Measurements from ENCODE around the gene CSF3R. TPM values are rescaled to one million over a fixed set of nuclear protein-coding genes. Genes with fewer than 3 reads are reported as not detected.

Gene CSF3R
- total RNA-seq, 1 experiment from 2014 or later = 0.20 TPM

GRCh38 chr1:36463803-36464604, 18.7 kb downstream of the CSF3R start, which contains the start of gene MRPS15:
TSS of gene MRPS15 (minus strand) at chr1:36464384. CDS start at chr1:36464275, 109 bp downstream.
- peak; percentile 91 for DNase-seq (ENCODE audit: extremely low read depth, low read depth)

GRCh38 chr1:36463463-36463802, 19.3 kb downstream of the CSF3R start:
- no peak for DNase-seq (ENCODE audit: extremely low read depth, low read depth)

DNA sequence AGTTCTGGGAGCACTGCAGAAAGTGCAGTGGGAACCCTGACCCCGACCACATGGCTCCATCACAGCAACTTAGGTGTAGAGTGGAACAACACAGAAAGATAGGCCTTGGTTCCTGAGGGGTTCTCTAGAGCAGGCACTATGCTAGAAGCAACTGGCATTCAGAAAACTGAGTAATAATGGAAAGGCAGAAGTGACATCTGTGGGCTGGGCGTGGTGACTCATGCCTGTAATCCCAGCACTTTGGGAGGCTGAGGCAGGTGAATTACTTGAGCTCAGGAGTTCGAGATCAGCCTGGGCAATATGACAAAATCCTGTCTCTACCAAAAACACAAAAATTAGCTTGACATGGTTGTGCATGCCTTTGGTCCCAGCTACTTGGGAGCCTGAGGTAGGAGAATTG, 23.8 kb downstream of the CSF3R start:
- DNase-seq (ENCODE audit: extremely low read depth, low read depth) = no peak

- no peak for DNase-seq (ENCODE audit: extremely low read depth, low read depth)
Measured at GRCh38 chr1:36457691-36458090, 25.0 kb downstream of the CSF3R start.

- DNase-seq (ENCODE audit: extremely low read depth, low read depth) = no peak
Measured at GRCh38 chr1:36456391-36456928, 26.3 kb downstream of the CSF3R start.

- DNase-seq (ENCODE audit: extremely low read depth, low read depth) = no peak
Measured at GRCh38 chr1:36455386-36455785, 27.3 kb downstream of the CSF3R start.

GRCh38 chr1:36453600-36454388, 28.9 kb downstream of the CSF3R start:
- no peak for DNase-seq (ENCODE audit: extremely low read depth, low read depth)

GRCh38 chr1:36453051-36453450, 29.7 kb downstream of the CSF3R start:
- DNase-seq (ENCODE audit: extremely low read depth, low read depth) = no peak

GRCh38 chr1:36450919-36451305, 31.8 kb downstream of the CSF3R start:
- DNase-seq (ENCODE audit: extremely low read depth, low read depth) = no peak

GRCh38 chr1:36450270-36450918, 32.3 kb downstream of the CSF3R start, which contains the start of gene OSCP1:
TSS of gene OSCP1 (minus strand) at chr1:36450451. CDS start at chr1:36450369, 82 bp downstream.
- DNase-seq (ENCODE audit: extremely low read depth, low read depth) = peak; percentile 90

DNA sequence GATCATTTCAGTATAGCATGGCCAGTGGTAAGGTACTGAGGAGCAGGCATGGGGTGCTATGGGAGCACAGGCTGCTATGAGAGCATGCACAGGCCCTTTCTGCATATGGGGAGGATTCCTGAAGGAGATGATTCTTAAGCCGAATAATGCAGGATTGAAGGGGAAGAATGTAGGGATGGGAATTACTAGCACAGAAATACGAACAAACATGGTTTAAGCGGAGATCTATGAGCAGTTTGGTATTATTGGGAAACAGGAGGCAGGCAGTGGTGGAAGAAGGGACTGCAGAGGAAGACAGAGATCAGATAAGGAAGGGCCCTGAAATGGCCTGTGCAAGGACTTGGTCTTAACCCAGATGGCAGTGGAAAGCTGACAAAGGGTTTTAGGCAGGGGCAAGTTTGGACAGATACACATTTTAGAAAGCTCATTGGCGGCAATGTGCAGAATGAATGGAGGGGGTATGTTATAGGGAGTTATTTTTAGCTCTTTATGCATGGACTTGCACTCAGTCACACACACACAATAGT, 34.1 kb downstream of the CSF3R start:
- DNase-seq (ENCODE audit: extremely low read depth, low read depth) = no peak

DNA sequence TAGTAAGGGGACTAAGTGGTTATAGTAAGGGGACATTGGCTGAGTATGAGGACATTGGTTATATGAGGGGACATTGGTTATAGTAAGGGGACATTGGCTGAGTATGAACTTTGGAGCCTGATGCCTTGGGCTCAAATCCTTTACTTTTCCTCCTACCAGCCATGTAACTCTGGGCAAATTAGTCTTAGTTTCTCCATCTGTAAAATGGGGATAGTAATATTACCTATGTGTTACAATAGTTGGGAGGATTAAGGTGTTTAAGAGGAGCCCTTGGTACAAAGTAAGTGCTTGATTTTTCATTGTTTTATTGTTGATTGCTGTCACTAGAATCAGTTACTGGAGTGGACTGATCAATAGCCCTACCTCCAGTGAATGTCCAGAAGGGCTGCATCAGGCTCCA, 35.3 kb downstream of the CSF3R start:
- DNase-seq (ENCODE audit: extremely low read depth, low read depth) = no peak

DNA sequence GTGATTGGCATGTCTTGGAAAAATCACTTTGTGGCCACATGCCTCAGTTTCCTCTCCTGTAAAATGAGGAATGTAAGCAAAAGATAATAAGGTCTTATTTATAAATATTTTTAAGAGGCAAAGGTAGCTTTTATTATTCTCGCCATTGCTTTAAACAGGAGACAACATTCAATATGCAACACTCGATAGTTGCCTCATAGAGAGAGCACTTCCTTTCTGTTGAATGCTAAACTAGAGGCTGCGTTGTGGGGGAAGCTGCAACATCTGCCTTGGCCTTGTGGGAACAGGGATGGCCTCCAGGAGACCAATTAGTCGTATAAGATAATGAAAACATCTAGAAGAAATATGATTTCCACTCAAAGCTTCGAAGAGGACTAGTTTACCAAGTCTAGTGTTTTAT, 36.0 kb downstream of the CSF3R start:
- no peak for DNase-seq (ENCODE audit: extremely low read depth, low read depth)

GRCh38 chr1:36446271-36446670, 36.4 kb downstream of the CSF3R start:
- no peak for DNase-seq (ENCODE audit: extremely low read depth, low read depth)

DNA sequence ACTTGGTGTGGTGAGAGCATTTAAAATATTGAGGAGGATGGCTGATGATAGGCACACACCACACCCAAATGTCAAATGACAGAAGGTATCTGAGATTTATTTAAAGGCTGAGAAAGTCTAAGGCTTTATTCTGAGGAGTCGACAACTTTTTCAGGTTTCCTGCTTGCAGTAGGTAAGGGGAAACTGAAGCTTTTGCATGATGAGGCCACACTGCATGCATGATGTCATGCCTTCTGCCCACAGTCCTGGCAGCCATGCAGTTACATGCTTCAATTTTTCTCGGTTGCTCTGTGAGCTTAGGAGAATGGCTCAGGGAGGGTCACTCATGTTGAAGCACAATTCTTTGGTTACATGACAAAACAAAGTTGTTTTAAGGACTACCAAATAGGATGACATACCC, 39.4 kb downstream of the CSF3R start:
- no peak for DNase-seq (ENCODE audit: extremely low read depth, low read depth)

- DNase-seq (ENCODE audit: extremely low read depth, low read depth) = no peak
Measured at GRCh38 chr1:36442337-36442736, 40.4 kb downstream of the CSF3R start.

DNA sequence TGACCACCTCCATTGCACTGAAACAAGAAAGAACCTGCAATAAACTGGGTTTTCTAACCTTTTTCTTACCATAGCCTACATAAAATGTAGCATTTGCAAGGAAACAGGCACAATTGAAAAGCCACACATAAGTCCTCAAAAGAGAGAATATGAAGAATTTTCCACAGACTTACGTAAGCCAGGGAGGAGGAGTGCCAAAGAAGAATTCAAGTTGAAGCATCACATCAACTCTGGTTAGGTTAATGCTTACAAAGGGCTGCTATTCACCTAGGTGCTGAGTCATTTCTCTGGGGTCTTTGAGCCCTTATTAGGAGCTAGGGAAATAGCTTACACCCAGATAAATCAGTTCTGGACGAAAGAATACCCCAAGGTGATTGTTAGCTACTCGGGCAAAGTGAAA, 42.1 kb downstream of the CSF3R start:
- no peak for DNase-seq (ENCODE audit: extremely low read depth, low read depth)

DNA sequence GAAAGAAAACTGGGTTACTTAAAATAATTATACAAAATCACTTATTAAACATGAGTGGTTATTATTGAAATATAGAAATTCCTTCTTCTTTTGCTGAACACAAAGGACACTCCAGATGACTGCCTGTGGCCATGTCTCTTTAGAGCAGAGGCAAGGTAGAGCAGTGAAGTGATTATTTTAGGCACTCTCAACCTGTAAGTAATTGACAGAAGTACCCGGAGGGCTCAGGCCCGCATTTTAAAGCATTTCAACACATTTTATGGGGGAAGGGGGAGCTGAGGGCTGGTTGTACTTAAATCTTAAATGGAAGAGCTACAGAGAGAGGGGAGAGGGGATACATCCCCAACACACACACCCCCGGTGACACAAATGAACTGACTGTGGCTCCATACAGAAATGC, 42.7 kb downstream of the CSF3R start:
- DNase-seq (ENCODE audit: extremely low read depth, low read depth) = no peak

DNA sequence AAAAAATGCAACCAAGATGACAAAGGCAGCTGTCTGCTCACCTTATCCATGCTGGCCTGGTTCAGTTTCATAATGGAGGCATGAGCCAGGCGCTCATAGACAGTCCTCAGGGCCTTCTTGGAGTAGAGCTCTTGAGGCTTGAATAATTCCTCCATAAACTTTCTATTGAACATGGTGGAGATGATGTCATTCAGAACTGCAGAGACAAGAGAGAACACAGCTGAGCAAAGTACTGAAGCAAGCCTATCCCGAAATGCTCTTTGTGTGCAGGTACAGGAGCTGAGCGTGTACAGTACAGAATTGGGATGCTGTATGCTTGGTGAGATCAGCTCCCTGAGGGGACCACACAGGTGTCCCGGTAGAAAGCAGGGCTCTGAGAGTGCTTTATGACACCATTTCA, 44.0 kb downstream of the CSF3R start:
- no peak for DNase-seq (ENCODE audit: extremely low read depth, low read depth)

DNA sequence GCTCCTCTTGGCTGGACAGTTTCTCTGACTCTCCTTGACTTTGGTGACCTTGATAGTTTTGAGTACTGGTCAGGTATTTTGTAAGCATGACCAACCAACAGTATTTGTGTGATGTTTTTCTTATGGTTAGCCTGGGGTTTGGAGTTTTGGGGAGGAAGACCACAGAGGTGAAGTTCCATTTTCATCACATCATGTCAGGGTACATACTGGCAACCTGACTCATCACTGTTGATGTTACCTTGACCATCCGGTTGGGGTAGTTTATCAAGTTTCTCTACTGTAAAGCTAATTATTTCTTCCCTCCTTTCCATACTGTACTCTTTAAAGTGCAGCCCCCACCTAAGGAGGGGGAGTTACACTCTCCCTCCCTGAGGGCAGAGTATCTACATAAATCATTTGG, 45.9 kb downstream of the CSF3R start:
- no peak for DNase-seq (ENCODE audit: extremely low read depth, low read depth)

DNA sequence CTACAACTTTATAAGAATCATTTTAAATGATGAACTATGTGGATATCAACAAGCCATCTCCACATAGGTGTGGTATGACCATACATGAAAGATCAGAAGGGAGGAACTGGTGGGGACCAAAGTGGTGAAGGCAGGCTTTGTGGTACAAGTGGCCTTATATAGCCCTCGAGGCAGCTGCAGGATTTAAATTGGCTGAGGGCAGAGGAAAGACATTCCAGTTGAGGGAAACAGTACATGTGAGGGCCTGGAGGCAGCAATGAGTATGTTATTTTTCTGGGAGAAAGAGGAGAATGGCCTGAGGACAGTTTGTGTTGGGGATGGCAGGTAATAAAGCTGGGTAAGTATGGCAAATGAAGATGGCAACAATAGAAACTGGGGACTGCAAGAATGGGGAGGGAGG, 49.6 kb downstream of the CSF3R start:
- DNase-seq (ENCODE audit: extremely low read depth, low read depth) = no peak

All from NCI-H460 (cell line).